ENCODE data around the gene ROMO1. TPM values are rescaled to one million over a fixed set of nuclear protein-coding genes. Genes with fewer than 3 reads are reported as not detected.
"Not testable (repeated sequence)": the region's sequence is repeated elsewhere in the genome, so short reads cannot be mapped to it uniquely, and the experiment has no call there.

Gene ROMO1
- total RNA-seq, 1 donor from 2014 or later: 719 TPM

- H3K36me3 ChIP-seq (ENCODE audit: control insufficient read depth, insufficient read depth, low read length): no peaks in the 10 kb centered on the region
- DNase-seq (ENCODE audit: low read depth): no peak
- TF ChIP-seq, protein P1, sequence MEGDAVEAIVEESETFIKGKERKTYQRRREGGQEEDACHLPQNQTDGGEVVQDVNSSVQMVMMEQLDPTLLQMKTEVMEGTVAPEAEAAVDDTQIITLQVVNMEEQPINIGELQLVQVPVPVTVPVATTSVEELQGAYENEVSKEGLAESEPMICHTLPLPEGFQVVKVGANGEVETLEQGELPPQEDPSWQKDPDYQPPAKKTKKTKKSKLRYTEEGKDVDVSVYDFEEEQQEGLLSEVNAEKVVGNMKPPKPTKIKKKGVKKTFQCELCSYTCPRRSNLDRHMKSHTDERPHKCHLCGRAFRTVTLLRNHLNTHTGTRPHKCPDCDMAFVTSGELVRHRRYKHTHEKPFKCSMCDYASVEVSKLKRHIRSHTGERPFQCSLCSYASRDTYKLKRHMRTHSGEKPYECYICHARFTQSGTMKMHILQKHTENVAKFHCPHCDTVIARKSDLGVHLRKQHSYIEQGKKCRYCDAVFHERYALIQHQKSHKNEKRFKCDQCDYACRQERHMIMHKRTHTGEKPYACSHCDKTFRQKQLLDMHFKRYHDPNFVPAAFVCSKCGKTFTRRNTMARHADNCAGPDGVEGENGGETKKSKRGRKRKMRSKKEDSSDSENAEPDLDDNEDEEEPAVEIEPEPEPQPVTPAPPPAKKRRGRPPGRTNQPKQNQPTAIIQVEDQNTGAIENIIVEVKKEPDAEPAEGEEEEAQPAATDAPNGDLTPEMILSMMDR (IDR thresholded peaks at IDR 0.05; ENCODE audit: insufficient read depth, low read length, poor library complexity, severe bottlenecking): no peak
- H3K4me3 ChIP-seq (ENCODE audit: low read depth, low read length): peak overlapping the region; percentile 99
- H3K27me3 ChIP-seq (ENCODE audit: control insufficient read depth, insufficient read depth, low read length): no peaks in the 10 kb centered on the region
Measured at GRCh38 chr20:35699957-35700624, 886 bp downstream of the ROMO1 start.

DNA sequence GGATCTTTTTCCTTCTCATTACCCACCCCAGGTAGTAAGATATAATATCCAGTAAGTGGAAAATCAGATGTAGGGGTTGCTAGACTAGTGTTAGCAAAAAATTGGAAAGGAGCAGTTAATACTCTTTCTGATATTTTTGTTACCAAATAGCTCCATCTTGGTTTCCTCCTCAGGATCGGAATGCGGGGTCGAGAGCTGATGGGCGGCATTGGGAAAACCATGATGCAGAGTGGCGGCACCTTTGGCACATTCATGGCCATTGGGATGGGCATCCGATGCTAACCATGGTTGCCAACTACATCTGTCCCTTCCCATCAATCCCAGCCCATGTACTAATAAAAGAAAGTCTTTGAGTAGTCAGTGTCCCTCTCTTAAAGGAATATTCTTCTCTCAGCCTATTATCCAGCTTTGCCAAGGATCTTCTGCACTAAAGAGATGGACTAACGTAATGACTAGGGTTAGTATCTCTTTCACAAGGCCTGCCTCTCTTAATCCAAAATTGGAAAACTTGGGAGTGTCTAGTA lies 1.5 kb downstream of the ROMO1 start:
- Histone ChIP-seq H3K27me3 (ENCODE audit: control insufficient read depth, insufficient read depth, low read length) (no peaks in the 10 kb centered on the region), H3K36me3 (ENCODE audit: control insufficient read depth, insufficient read depth, low read length) (no peaks in the 10 kb centered on the region), H3K4me3 (ENCODE audit: low read depth, low read length) (no peak overlapping the region)
- no peak for DNase-seq (ENCODE audit: low read depth)
- TF ChIP-seq, protein P1 (IDR thresholded peaks at IDR 0.05; ENCODE audit: insufficient read depth, low read length, poor library complexity, severe bottlenecking): no peak

GRCh38 chr20:35702051-35702823 lies 3.0 kb downstream of the ROMO1 start:
- H3K27me3 ChIP-seq (ENCODE audit: control insufficient read depth, insufficient read depth, low read length): no peaks in the 10 kb centered on the region
- TF ChIP-seq, protein P1 (IDR thresholded peaks at IDR 0.05; ENCODE audit: insufficient read depth, low read length, poor library complexity, severe bottlenecking): no peak
- DNase-seq (ENCODE audit: low read depth): no peak
- no peaks in the 10 kb centered on the region for H3K36me3 ChIP-seq (ENCODE audit: control insufficient read depth, insufficient read depth, low read length)
- no peak overlapping the region for H3K4me3 ChIP-seq (ENCODE audit: low read depth, low read length)

GRCh38 chr20:35702824-35703695 lies 3.9 kb downstream of the ROMO1 start:
- DNase-seq (ENCODE audit: low read depth): no peak
- no peaks in the 10 kb centered on the region for H3K27me3 ChIP-seq (ENCODE audit: control insufficient read depth, insufficient read depth, low read length)
- TF ChIP-seq, protein P1 (IDR thresholded peaks at IDR 0.05; ENCODE audit: insufficient read depth, low read length, poor library complexity, severe bottlenecking): no peak
- H3K4me3 ChIP-seq (ENCODE audit: low read depth, low read length): no peak overlapping the region
- no peaks in the 10 kb centered on the region for H3K36me3 ChIP-seq (ENCODE audit: control insufficient read depth, insufficient read depth, low read length)

- Histone ChIP-seq H3K36me3 (ENCODE audit: control insufficient read depth, insufficient read depth, low read length) (peaks cover 2% of the 10 kb centered on the region), H3K27me3 (ENCODE audit: control insufficient read depth, insufficient read depth, low read length) (no peaks in the 10 kb centered on the region), H3K4me3 (ENCODE audit: low read depth, low read length) (no peak overlapping the region)
- TF ChIP-seq, protein P1 (IDR thresholded peaks at IDR 0.05; ENCODE audit: insufficient read depth, low read length, poor library complexity, severe bottlenecking): no peak
- no peak for DNase-seq (ENCODE audit: low read depth)
Measured at GRCh38 chr20:35704514-35705261, 5.5 kb downstream of the ROMO1 start.

- DNase-seq (ENCODE audit: low read depth); H3K4me3 ChIP-seq (ENCODE audit: low read depth, low read length); H3K36me3 ChIP-seq (ENCODE audit: control insufficient read depth, insufficient read depth, low read length); H3K27me3 ChIP-seq (ENCODE audit: control insufficient read depth, insufficient read depth, low read length): not testable (repeated sequence)
Measured at GRCh38 chr20:35705894-35706293, 6.7 kb downstream of the ROMO1 start.

DNA sequence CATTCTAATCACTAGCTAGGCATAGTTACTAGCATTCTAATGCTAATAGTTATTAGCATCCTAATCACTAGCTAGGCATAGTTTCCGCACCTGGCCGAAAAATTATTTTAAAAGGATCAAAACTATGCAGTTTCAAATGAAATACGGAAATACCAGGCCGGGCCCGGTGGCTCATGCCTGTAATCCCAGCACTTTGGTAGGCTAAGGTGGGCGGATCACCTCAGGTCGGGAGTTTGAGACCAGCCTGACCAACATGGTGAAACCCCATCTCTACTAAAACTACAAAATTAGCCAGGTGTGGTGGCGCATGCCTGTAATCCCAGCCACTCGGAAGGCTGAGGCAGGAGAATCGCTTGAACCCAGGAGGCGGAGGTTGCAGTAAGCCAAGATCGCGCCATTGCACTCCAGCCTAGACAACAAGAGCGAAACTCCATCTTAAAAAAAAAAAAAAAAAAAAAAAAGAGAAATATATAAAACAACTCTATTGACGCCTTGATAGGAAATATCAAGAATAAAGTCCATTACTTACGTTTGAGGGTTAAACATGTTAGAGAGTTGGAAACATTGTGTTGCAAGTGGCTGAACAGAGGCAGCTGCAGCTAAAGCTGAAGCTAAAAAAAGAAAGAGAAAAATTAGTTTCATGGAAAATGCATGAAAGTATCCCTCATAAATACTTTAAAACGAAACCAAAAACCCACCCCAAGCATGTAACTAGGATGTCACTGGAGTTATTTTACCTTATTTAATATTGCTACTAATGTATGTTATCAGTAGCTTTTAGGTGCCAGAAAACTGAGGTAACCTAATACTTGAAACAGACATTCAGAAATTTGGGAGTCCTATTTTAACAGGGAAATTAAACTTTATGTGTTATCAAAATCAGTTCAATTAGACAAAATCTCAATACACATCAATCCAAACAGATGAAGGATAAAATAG lies 7.7 kb downstream of the ROMO1 start:
- not testable (repeated sequence) for H3K36me3 ChIP-seq (ENCODE audit: control insufficient read depth, insufficient read depth, low read length); H3K27me3 ChIP-seq (ENCODE audit: control insufficient read depth, insufficient read depth, low read length); DNase-seq (ENCODE audit: low read depth)

More for the DNA sequence above, 7.7 kb downstream of the ROMO1 start:
- not testable (repeated sequence) for H3K4me3 ChIP-seq (ENCODE audit: low read depth, low read length)

Measured in kidney epithelial cell (primary cell).